NOMO-1 (cell line): Measurements from ENCODE around the gene POLE4.

Source experiments
- DNase-seq, 2 experiments: peaks; one replicate each; lab custom pipeline; 2025; ENCODE audit not compliant: unreplicated experiment in 2 of 2; lab: John Stamatoyannopoulos, UW

The POLE4 gene

DNA sequence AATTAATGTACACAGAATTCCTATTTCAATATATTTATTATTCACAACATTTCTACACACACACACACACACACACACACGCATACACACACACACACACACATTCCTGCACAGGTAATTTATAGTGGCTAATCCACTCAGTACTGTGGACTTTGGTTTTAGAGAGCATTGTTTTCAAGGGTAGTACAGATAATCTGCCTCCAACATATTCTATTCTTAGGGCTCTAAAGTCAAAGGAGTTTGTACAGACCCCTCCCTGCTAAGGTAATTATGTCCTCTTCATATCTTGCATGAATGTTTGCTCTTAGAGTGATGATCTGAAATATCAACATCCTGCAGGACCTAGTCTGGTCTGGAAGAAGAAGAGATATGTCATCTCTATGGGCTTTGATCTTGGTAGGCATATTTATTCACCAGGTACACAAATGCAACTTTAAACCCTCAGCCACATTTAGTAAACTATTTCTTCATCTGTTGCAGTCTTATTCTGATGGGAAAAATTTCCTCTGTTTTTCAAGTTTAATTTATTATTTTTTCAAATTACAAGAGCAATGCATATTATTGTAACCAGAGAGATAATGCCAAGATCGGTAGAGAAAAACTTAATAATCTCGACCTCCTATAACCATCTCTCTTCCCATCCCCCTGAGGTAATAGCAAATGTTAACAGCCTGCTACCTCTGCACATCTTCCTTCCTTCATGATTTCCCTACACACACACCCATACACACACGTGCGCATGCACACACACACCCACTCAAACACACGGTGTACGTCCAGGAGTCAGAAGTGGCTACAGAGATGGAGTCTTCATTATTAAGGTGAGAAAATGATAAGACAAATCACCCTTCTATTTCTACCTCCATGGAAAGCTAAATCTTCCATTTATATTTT, 18.3 kb upstream of the POLE4 start:
- DNase-seq: no peak

DNA sequence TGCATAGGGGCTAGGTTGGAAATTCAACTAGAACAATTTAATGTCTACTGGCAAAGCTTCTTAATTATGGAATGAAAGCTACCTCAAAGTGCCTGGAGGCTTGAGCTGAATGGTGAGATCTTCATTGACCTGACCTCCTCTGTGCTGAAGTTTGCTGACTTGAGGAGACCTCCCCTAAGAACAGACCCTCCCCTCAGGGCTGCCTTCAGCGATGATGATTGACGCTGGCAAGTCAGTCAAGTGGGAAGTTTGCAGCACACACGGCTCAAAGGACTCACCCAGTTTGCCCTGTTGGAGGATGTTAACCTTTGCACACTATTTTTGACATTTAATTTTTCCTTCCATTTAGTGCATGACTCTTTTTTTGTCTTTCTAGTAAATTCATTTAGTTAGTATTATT, 17.2 kb upstream of the POLE4 start:
- no peak for DNase-seq

DNA sequence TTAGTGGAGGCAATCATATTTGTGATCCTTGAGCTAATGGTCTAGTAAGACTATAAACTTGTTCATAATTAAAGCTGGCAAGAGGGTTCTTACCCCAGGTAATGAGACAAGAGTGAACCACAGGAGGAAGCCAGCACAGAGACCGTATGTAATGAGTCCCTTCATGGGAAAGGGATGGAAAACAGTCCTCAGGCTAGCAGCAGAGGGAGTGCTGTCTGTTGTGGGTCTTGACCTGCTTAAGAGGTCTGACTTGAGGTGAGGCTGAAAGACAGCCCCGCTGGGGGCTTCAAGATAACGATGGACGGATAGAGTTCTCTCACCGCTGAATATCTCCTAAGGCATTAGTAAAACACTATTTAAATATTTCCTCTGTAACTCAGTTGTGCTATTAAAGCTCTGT, 16.2 kb upstream of the POLE4 start:
- no peak for DNase-seq

DNA sequence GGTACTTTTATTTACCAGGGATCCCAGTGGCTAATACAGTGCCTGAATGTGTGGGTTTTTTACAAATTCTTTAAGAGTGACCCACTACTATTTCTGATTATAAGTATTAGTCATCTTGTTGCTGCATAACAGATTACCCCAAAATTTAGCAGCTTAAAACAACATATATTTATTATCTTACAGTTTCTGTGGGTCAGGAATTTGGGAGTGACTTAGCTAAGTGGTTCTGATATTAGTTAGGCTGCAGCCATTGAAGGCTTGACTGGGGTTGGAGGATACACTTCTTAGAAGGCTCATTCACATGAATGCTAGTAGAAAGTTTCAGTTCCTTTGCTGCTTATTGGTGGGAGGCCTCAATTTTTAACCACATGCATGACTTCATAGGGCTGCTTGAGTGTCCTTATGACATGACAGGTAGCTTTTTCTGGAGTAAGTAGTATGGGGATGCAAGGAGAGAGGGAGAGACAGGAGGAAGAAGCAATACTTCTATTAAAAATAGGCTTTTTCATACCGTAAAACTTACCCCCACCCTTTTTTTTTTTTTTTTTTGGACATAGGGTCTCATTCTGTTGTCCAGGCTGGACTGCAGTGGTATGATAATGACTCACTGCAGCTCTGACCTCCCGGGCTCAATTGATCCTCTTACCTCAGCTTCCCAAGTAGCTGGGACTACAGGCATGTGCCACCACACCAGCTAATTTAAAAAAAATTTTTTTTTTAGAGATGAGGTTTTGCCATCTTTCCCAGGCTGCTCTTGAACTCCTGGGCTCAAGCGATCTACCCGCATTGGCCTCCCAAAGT, 13.3 kb upstream of the POLE4 start:
- peak; percentile 66 to 81 for DNase-seq

DNA sequence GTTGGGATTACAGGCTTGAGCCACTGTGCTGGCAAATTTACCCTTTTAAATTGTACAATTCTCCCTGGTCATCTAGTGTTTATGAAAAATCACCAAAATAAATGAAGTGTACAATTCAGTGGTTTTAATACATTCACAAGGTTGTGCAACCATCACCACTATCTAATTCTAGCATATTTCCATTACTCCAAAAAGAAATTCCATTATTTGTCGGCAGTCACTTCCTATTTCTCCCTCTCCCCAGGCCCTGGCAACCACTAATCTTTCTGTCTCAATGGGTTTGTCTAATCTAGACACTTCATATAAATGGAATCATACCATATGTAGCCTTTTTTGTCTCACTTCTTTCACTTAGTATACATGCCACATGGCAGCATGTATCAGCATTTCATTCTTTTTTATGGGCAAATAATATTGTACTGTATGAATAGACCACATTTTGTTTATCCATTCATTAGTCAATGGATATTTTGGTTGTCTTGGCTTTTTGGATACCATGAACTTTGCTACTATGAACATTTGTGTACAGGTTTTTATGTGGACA, 12.6 kb upstream of the POLE4 start:
- DNase-seq: no peak

DNA sequence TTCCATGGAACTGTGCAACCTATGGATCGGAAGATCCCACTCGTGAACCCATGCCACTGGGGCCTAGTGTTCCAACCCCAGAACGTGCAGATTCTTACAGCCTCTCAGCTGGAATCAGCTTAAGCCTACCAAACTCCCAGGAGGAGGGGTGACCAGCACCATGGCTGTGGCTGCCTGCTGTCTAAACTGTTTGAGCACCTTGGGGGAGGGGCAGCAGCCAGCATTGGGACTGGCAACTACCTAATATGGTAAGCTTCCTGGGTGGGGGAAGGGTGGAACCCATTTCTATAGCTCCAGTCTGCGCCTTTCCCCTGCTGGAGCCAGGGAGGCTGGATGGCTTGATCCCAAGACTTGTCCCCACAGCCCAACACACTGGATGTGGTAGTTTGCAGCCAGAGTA, 10.7 kb upstream of the POLE4 start:
- DNase-seq: no peak

DNA sequence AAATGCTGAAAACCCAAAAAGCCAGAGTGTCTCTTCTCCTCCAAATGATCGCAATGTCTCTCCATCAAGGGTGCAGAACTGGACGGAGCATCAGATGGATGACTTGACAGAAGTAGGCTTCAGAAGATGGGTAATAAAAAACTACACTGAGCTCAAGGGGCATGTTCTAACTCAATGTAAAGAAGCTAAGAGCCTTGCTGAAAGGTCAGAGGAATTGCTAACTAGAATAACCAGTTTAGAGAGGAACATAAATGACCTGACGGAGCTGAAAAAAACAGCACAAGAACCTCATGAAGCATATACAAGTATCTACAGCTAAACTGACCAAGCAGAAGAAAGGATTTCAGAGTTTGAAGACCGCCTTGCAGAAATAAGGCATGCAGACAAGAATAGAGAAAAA, 9.7 kb upstream of the POLE4 start:
- DNase-seq: no peak

DNA sequence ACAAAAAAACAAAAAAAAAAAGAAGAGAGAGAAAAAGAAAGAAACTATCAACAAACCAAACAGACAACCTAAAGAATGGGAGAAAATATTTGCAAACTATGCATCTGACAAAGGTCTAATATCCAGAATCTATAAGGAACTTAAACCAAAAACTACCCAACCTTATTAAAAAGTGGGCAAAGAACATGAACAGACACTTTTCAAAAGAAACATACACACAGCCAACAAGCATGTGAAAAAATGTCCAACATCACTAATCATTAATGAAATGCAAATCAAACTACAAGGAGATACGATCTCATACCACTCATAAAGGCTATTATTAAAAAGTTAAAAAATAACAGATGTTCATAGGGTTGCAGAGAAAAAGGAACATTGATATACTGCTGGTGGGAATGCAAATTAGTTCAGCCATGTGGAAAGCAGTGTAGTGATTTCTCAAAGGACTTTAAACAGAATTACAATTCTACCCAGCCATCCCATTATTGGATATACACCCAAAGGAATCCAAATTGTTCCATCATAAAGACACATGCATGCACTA, 7.2 kb upstream of the POLE4 start:
- DNase-seq: no peak

DNA sequence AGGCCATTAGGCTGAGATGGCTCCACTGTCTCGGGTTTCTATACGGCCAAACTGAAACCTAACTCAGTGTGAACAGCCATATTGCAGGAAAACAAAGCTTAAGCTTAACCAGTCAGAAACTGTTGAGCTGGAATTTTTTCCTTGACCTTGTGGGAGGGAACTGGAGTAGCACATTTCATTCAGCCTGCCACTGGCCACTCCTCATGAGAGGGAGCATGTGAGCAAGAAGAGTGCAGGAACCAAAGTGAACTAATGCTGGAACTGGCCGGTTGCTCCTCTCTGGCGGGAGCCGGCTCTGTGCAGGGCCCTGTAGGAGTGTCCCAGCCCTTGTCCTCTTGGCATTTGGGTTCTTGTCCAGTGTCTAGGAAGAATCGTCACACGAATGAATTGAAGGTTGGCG, 5.9 kb upstream of the POLE4 start:
- no peak for DNase-seq

DNA sequence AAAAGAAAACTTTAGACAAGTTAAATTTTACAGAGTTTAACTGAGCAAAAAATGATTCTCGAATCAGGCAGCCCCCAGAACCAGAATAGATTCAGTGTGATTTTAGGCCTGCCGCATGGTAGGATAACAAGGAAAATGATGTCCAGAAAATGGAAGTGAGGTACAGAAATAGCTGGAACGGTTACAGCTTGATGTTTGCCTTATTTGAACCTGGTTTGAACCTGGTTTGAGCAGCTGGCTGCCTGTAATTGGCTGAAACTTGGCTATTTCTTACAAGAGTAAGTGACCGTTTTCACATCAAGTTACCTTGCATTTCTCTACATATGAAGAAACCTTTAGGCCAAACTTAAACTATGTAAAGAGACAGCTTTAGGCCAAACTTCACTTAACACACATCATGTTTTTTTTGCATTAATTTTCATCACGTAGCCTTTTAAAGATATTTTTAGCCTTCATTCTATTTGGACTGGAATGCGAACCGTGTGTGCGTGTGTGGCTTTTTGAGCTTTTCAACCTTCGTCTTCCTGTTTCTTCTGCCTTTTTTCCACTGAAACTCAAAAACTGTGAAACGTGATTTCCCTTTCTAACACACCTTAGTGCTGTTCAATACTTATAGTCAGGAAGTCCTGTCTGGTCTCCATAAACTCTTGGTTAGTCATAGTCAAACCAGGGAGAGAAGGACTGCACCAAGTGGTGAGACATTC, 4.5 kb upstream of the POLE4 start:
- no peak for DNase-seq

DNA sequence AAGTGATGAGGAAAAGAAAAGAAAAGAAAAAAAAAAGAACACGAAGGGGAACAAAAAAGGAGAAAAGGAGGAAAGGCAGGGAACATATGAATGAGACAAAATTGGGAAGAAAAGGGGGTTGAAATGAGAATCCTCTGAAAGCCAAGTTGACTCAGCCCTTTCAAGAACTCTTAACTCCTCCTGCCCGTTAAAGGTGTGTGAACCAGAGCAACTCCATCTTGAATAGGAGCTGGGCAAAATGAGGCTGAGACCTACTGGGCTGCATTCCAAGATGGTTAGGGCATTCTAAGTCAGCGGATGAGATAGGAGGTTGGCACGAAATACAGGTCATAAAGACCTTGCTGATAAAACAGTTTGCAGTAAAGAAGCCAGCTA, 4.0 kb upstream of the POLE4 start:
- DNase-seq: no peak

DNA sequence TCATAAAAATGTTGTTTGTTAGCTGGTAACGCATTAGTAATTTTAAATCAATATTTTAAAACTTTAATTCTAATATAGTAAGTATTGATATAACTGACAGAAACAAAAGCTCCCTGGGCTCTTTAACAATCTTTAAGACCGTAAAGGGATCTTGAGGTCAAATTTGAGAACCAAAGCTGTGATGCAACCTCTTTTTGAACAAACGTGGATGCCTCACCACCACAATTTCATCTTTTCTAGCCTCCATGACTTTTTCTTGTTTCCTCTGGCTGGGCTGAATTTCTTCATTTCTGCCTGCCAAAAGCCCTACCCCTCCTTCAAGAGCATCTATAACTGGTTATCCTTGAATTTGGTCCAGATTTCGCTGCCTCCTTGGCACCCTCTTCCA, 563 bp upstream of the POLE4 start:
- peak; percentile 74 to 78 for DNase-seq

DNA sequence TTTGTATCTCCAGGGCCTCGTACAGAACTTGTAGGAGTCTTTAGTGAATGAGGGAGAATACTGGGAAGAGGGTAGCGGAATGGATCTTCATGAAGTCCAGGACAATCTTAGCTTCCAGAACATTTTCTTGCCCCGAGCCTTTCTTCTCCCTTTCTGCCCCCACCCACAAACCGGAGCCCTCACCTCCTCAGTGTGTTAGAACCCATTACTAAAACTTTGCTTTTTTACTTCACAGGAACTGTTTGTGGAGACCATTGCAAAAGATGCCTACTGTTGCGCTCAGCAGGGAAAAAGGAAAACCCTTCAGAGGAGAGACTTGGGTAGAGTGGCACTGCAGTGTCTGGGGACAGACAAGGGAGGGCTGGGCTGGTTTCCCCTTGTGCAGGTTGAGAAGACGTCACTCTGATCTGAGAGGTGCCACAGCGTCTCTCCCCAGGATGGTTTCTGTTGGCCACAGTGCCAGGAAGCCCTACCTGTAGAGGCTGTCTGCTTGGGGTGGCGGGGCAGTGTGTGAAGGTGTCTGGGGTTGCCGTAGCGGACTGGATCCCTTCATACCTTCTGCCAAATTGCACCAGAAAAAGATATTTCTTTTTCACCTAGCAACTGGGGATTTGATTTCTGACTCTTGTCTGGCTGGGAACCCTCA, 786 bp downstream of the POLE4 start:
- no peak for DNase-seq

DNA sequence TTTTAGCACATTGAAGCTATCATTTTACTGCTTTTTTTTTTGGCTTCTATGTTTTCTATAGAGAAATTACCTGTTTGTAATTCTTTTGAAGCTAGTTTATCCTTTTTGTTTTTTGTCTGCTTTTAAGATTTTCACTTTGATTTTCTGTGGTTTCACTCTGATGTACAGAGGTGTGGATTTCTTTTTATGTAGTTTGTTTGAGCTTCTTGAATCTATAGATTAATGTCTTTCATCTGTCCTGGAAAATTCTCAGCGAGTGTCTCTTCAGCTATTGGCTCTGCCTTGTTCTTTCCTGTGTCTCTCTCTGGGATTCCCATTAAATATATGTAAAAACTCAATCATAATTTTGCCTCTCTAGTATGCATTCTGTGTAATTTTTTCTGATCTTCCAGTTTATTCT, 8.4 kb downstream of the POLE4 start:
- no peak for DNase-seq

DNA sequence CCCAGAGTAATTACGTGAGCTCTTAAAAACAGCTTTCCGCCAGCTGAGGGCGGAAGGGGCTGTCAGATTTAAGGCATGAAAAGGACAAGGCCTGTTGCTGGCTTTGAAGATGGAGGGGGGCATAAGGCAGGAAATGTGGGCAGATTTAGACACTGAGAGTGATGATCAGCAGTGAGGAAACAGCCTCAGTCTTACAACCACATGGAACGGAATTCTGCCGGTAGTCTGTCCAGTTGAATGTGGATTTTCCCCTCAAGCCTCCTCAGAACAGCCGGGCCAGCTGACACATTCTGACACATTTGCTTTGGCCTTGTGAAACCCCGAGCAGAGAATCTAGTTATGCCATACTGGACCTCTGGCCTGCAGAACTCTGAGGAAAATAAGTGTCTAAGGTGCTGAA, 16.6 kb downstream of the POLE4 start:
- no peak for DNase-seq

DNA sequence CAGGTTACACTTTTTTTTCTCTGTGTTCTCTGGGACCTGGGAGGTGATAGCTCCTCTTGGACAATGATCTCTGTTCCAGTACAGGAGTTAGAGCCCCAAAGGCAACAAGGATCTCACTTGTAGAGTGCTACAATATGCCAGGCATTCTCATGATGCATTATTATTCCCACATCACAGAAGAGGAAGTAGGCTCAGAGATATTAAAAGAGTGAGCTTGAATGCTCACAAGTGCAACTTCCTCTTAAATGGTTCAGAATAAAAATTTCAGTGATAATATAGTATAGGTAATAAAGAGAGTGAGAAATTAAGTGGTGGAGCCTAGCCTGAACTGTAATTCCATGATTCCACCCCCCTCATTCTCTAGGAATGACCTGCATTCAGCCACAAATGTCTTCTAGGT, 21.4 kb downstream of the POLE4 start:
- DNase-seq: peak; percentile 22 to 75

DNA sequence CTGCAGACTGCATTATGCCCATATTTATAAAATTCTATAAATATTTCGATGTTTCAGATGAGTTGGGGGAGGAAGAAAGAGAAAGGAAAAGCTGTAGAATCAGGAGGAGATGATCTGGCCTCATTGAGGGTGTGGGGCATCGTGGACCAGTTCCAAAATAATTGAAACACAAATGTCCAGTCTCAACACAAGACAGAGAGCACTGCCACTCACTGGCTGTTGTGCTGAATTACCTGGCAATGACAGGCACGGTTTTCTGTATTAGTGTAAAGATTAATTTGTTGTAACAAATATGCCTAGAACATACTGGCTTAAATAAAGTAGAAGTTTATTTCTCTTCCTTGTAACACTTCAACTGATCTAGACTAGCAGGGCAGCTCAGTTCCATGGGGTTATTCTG, 24.1 kb downstream of the POLE4 start:
- DNase-seq: no peak

DNA sequence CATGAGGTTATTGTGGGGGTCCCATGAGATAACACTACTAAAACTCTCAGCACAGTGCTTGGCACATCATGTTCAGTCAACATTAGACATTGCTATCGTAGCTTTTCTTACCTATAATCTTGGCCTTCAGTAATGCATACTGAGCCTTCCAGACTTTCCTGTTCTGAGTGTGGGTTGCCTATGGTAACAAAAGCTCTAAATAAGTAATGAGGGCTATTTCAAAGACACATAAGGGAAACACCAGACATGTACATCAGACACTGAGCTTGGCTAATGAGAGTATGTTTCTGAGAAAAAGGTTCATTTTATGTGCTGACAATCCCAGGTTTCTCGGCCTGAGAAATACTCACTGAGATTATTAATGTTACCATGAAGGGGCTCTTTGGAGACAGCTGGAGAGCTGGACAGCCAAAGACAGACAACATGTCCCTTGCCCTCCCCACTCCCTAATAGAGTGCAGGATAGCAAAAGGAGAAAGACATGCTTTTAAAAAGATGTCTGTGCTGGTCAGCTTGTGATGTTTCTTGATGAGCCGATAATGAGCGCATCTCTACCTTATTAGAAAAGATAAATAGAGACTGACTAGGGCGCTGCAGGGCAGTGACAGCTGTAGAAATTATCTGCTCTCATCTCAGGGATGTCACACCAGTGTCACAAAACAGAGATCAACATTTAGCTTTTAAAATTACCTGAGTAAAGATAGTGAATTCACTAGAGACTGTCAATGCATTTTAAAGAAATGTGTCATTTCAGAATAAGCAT, 25.4 kb downstream of the POLE4 start:
- DNase-seq: no peak

DNA sequence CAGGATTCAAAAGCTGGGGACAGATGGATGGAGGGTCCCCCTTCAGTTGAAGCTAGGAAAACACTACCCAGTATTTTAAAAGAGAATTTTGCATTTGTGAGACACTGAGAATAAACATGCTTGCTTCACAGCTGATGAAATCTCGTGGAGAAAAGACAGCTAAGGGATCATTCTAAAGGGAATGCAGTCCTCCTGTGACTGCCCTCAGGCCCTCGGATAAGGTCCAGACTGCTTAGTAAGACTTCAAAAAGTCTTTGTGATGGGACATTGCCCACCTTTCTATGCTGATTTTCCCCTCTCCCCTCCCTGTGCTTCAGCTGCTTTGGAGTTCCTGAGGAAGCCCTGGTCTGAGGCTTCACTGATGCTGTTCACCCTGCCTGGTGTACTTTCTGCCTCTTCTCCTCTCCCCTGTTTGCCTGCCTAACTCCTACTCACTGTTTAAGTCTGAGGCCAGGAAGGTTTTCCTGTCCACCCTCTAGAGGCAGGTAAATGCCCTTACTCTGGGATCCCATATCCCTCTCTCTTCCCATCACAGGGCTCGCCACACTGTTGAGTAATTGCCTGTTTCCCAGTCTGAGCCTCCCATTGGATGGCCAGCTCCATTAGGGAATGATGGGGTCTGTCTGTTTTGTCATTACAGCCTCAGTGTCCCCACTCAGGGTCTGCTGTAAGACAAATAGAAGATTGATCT, 26.6 kb downstream of the POLE4 start:
- no peak for DNase-seq
